T-helper 9 cell (primary cell): Measurements from ENCODE around the gene PRODH.
"Not testable (repeated sequence)": the region's sequence is repeated elsewhere in the genome, so short reads cannot be mapped to it uniquely, and the experiment has no call there.

Experiments used
- DNase-seq: peaks from one replicate; pipeline ENCODE4 v3.0.0-alpha.2; 2020

PRODH gene

DNA sequence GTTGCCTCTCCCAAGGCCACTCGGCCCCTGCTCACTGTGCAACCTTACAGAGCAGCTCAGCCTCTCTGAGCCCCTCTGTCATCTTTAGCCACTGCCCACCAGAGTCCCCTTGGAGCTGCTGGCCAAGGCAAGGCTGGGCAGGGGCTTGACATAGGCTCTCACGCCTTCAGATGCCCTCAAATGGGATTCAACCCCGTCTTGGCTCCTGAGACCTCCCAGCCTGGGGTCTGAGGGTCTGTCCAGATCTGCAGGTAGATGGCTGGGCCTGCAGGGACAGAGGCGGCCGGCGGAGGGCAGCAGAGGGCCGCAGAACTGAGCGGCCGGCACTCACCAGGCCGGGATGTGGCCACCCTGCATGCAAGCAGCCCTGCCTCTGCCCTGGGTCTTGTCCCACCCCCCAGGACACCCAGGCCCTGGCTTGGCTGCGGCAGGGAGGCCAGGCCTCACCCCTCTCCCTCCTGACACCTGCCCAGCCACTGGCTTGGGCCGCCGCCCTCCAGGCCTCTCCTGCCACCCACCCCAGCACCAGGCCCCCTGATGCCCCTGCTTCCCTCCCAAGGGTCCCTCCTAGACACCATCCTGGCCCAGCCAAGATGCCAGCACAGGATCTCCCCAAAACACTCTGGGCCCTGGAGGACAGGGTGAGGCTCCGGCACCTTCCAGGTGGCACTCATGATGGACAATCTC, 18.4 kb upstream of the PRODH start:
- peak; percentile 44 for DNase-seq

DNA sequence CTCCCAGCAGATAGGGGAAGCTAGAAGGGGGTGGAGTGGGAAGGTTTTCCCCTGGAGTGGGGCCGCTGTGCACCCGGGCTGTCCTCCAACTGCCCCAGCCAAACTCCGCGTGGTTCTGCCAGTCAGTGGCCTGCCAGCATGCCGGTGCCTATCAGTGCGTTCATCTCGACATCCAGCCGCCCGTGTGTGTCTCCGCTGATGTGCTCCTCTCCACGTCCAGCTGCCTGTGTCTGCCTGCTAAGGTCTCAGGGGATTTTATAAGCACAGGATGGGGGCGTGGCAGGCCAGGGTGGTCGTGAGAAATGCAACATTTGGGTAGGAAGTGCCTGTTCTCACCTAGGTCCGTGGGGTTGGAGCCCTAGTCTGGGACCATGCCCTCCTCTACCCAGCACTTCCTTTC, 17.0 kb upstream of the PRODH start:
- DNase-seq: not testable (repeated sequence)

DNA sequence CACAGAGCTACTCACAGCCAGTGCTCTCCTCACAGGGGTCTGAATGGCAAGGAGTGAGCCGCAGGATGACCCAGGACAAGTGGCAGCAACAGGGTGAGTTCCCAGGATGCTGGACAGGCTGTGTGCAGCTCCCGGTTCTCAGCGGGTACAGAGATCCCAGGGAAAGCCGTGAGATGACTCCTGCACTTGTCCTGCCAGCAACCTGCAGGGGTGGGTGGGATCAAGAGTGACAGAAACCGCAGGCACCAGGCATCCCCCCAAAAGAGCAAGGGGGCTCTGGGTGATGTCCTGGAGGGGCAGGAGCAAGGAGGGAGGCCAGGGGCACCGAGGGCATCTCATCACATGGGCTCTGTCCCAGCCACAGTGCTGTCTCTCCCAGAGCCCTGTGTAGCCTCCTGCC, 15.9 kb upstream of the PRODH start:
- DNase-seq: no peak

DNA sequence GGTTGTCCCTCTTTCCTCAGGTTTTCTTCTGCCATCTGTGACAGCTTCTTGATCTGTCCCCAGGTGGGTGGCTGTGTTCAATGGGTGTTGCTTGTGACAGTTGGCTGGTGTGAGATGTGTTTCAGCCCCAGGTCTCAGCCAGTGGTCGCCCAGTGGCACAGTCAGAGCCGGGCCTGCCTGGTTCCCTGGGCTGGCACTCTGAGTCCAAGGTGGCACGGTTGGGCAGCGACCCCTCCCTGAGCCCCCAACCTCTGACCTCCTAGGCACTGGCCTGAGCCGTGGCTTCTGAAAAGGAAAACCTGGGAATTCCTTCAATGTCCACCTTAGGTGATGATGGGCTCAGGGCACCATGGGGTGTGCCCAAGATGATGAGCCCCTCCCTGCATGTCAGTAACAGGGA, 14.0 kb upstream of the PRODH start:
- no peak for DNase-seq

DNA sequence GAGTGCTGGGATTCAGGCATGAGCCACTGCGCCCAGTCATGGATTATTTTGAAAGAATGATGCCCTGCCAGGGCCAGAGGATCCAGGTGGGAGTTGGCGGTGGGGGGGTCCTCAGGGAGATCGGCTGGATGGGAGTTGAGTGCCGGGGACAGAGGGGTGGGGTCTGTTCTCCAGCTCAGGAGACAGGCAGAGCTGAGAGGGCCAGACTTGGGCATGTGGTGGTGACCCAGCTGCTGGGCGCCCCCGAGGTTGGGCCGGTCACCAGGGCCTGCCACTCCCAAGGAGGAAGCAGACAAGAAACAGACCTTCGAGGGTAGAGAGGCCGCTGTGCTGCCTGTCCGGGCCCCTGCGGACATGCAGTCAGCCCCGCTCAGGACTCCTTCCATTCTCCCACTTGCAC, 11.8 kb upstream of the PRODH start:
- no peak for DNase-seq

DNA sequence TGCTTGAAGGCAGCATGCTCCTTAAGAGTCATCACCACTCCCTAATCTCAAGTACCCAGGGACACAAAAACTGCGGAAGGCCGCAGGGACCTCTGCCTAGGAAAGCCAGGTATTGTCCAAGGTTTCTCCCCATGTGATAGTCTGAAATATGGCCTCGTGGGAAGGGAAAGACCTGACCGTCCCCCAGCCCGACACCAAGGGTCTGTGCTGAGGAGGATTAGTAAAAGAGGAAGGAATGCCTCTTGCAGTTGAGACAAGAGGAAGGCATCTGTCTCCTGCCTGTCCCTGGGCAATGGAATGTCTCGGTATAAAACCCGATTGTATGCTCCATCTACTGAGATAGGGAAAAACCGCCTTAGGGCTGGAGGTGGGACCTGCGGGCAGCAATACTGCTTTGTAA, 11.0 kb upstream of the PRODH start:
- not testable (repeated sequence) for DNase-seq

DNA sequence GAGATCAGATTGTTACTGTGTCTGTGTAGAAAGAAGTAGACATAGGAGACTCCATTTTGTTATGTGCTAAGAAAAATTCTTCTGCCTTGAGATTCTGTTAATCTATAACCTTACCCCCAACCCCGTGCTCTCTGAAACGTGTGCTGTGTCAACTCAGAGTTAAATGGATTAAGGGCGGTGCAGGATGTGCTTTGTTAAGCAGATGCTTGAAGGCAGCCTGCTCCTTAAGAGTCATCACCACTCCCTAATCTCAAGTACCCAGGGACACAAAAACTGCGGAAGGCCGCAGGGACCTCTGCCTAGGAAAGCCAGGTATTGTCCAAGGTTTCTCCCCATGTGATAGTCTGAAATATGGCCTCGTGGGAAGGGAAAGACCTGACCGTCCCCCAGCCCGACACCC, 2.6 kb upstream of the PRODH start:
- not testable (repeated sequence) for DNase-seq

DNA sequence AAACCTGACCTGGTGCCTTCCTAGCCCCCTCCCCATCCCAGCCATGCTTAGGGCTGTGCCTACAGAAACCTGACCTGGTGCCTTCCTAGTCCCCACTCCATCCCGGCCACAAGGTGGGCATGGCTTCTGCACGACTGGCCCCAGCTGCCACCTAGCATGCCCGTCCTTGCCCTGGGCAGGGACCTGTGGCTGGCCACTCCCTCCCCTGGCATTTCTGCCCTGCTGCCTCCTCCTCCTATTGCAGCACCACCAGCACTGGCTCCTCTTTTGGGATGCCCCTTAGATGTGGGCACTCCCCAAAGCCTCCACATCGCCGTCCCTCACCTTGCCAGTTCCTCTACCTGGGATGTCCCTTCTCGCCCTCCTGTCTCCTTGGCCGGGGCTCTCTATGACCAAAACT, 1.4 kb downstream of the PRODH start:
- not testable (repeated sequence) for DNase-seq

DNA sequence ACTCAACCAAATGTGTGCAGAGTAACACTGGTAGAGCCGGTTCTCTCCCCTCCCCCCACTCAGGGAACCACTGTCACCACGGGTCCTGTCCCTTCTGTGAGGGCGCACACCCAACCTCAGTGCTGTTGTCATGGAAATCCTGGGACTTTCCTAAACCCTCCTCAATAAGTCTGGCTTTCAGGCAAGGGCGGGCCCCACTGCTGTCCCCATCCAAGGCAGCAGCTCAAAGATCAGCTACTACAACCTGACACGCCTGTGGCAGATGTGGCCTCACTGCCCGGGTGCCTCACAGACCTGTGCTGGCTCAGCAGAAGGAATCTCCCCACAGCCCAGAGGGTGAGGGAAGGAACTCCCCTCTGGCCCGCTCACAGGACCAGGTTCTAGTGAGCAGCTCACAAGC, 2.2 kb downstream of the PRODH start:
- DNase-seq: no peak

DNA sequence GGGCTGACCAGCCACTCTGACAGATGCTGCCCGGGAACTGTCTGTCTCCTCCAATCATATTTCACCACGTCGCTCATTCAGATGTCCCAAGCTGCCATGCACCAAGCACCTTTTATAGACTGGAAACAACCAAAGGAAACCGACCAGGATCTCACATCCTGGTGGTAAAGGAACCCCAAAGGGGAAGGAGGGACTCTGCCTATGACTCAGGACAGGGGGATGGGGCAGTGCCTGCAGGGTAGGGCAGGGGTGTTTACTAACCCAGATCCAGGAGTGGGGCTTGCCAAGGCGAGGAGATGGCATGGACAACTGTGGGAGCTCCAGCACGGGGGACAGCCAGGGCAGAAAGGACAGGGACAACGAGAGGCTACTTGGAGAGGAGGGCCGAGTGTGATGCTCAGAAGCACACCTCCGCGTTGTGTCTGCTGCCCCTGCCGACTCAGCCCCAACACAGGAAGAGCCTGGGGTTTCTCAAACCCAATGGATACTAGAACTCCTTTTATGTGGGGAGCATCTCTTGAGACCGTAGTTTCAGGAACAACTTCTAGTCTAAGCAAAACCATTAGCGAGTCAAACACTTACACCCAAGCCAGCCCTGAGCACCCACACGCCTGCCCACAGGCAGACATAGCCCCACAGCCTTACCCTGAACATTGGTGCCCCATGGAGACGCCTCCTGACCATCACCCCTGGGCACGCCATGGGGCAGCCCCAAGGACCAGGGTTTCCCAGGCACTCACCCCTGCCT, 4.0 kb downstream of the PRODH start:
- DNase-seq: no peak

DNA sequence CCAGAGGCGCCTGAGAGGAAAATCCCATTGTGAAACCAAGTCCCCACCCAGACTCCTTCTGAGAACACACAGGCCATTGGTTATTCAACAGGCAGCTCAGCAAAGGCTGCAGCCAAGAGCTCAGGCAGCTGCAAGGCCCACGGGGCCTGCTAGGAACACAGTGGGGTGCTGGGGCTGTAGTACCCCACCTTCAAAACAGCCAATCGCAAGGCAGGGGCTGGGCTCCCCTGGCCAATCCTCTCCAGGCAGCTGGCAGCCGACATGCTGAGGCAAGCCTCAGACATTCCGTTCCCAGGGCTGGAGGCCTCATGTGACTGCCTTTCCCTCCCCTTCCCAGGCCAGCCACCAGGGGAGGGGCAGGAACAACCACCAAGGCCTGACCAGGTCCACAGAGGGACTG, 6.6 kb downstream of the PRODH start:
- no peak for DNase-seq

DNA sequence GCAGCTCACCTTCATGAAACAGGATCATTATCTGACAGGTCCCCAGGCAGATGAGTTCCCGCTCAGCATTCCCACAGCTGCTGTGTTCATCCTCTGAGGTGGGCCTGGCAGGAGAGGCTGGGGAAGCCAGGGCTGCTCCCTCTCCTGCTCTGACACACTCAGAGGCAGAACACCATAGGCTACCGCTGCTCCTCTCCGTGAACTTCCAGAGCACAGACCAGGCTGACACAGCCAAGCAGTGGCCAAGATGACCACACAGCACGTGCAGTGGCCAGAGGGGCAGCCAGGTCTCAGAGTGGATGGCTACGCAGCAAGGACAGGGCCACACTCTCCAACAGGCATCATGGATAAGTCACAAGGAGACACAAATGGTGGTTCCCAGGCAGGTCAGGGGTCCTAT, 8.5 kb downstream of the PRODH start:
- DNase-seq: no peak

DNA sequence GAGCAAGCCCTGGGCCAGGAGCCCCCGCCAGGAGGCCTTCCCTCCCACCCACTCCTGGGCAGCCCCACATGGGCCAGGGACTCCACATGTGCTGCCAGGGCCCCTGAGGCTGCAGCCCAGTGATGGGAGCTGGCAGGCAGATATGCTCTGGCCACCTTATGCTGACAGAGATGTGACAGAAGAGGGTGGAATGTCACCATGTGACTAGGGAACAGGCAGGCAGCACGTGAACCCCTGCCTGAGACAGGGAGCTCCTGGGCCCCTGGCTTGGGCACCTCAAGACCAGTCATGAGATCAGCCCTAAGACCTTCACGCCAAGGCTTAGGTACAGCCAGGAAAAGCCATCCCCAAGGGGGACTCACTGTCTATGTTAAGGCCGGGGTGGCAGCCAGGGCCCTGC, 9.1 kb downstream of the PRODH start:
- no peak for DNase-seq

DNA sequence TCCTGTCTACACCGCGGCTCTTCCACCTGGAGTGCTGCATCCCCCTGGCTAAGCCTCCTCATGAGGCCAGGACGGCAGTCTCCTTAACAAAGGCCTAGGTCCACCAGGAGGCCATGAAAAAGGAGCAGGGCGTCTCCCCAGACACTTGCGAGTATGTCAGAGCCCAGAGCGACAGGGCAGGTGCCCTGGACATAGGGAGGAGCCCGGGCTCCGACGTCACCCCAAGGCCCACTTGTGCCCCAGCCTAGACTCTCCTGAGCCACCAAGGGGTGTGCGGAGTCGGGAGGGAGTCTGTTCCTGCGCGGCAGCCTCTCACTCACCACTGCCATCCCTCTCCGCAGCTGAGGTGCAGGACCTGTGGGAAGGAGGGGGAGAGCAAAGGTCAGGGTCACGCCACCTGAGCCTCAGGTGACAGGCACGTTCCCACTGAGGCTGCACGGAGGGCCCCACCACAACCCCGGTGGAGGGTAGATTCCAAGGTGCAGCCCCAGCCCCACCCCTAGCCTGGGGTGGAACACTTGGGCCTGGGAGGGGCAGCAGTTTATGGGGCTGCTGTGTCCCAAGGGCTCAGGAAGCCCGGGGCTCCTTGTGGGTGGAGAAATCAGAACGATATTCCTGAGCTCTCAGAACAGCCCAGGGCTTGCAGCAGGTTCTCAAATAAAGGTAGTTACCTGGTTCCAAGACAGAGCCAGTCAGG, 10.6 kb downstream of the PRODH start:
- DNase-seq: no peak

DNA sequence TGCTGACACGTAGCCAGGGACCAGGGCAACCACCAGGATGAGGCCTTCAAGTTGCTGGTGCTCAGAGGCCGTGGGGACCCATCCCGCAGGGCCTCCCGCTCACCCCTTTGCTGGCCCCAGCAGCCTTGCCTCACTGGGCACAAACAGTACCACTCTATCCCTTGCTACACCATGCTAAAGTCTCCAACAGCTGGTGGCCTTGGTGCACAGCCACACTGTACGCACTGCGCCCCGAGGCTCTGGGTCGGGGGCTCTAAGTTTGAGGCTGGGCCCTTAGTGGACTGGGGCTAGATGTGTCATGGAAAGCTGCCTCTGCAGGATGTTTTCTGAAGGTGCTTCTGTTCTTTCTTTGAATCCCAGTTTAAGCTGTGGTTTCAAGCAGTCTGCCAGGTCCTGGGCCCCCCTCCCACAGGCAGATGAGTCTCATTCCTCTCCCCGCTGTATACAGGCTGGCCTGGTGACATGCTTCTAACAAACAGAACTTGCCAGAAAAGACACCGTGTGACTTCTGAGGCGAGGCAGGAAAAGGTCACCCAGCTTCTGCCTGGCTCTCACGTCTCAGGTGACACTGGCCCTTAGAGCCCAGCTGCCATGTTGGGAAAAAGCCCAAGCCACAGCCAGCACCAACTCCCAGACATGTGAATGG, 15.7 kb downstream of the PRODH start:
- DNase-seq: not testable (repeated sequence)

DNA sequence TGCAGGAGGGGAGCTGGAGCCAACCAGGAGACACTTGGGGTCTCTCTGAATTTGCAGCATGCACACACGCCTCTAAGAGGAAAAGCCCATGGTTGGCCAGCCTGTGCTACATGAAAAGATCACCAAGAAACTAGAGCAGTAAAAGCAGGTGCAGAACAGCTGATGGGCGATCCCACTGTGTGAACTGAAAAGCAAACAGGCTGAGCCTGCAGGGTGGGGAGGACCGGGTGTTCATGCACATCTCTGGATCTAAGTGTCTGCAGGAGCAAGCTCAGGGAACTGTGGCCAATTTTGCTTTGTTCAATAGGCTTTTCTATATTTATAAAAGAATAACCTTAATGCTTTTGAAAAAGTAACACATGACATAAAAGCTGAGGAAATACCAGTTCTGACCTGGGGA, 18.3 kb downstream of the PRODH start:
- not testable (repeated sequence) for DNase-seq

DNA sequence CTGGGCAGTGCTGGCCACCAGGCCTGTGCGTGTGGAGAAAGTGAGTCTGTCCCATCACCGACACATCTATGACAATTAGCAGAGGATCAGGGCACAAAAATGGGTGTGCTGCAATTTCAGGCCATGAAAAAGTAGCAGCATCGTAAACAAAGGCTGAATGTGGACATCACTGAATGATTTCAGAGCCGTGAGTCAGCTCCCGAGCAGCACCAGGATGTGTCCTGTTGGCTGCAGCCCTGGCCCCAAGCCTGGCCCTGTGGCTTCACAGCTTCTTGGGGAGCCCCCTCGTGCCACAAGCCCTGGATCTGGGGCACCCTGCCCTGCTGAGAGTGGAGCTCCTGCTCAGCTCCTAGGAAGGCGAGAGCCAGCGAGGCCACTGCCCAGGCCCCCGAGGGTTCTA, 20.5 kb downstream of the PRODH start:
- DNase-seq: not testable (repeated sequence)

DNA sequence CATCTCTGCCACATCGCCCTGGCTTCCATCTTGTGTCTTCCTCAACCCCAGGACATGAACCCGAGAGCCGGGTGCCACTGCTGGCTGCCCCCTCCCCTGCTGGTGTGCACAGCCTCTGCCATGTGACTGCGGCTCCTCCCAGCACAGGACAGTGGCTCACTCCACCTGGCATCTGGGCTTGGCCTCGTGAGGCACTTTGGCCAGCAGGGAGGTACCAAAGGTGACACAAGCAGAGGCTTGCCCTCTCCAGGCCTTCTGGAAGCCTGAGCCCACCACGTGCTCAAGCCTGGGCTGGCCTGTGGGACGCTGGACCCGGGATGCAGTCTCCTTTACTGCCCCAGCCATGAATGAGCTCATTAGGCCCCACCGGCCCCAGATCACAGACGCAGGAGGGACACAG, 21.5 kb downstream of the PRODH start:
- not testable (repeated sequence) for DNase-seq

DNA sequence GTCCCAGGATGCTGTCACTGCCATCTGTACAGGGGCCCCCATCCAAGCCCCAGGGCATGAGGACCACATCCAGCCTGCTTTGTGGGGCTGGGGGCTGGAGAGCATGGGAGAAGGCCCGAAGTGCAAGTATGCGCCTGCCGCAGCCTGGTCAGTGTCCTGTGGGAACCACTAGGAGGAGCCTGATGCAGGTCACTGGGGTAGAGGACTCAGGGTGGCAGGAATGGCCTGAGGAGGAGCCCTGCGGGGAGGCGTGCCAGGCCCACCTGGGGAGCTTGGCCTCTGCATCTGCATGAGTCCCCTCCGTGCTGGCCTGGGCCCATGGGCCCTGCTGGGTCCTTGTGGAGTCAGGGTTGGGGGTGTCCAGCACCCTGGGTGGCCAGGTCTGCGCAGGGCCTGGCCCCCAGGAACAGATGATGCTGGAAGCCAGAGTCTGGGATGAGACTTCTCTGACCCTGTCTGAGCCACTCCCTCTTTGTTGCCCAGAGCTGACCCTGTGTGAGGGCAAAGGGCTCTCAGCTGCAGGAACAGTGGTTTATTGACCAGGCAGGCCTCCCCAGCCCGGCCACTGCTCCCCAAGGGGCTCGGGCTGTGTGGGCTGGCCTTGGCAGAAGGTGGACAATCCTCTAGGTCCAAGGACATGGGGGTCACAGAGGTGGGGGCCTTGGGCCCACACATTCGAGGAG, 23.7 kb downstream of the PRODH start:
- not testable (repeated sequence) for DNase-seq

DNA sequence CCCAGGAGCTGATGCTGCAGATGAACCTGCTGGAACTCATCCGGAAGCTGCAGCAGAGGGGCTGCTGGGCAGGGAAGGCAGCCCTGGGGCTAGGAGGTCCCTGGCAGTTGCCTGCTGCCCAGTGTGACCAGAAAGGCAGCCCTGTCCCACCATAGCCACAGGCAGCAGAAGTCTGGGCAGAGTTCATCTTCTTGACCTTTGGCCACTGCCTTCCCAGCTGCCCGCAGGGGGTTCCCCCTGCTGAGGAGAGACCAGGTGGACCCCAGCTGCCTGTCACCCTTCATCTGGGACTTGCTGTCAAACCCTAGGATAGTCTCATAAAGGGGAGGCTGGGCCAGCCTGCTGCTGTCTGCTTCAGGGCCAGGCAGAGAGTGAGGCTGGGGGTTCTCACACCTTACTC, 24.6 kb downstream of the PRODH start:
- DNase-seq: not testable (repeated sequence)

DNA sequence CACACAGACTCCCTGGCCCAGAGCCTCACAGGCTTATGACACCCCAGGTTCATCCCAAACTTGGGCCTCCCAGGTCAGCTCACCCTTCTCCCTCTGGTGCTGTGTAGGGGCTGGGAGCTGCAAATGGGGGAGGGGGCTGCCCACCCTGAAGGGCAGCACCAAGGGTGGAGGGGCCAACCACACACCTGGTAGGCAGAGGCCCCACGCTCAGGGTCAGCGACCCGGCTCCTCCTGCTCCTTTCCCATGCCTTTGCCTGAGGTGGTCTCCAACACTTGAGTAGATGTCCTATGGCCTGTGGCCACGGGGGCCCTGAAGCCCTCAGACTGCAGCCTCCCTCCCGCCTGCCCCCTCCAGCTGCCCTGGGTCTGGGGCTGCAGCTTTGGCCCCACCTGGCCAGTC, 26.5 kb downstream of the PRODH start:
- DNase-seq: no peak

DNA sequence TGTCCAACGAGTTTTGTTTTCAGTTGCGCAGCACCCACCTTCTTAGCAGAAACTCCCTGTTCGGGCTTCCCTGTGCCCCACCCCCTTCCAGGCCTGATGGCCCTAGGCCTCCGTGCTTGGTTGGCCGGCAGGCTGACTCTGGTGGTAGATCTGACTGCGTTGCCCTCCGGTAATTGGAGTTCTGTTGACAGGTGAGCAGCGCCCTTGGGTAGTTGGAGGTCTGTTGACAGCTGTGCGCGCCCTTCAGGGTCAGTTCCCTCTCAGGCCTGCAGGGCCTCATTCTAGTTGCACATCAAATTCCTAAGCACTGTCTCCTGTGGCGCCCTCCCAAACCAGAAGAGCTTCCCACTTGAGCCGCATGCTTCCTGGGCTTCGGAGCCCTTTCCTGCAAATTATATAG, 29.2 kb downstream of the PRODH start:
- DNase-seq: no peak

DNA sequence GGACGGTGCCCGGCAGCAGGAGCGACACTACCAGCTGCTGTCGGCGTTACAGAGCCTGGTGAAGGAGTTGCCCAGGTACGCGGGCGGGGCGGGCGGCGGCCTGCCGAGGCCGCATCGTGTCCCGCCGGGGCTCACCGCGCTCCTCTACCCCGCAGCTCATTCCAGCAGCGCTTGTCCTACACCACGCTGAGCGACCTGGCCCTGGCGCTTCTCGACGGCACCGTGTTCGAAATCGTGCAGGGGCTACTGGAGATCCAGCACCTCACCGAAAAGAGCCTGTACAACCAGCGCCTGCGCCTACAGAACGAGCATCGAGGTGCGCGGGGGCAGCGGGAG, 29.7 kb downstream of the PRODH start:
- not testable (repeated sequence) for DNase-seq
